HCT116 (cell line): ENCODE measurements around the gene ZNF79. TPM values are rescaled to one million over a fixed set of nuclear protein-coding genes. Genes with fewer than 3 reads are reported as not detected.

Experiments
- ATAC-seq: fragments of 200-7000 bp; cut with Tn5 transposase; 2 replicates; pipeline ENCODE4 v1.9.1; 2020; ENCODE audit warnings: mild to moderate bottlenecking, moderate library complexity
- BruUV-seq: library from RNA; stranded (reverse); fragments of 400-500 nt; replicated peaks from 2 replicates; lab custom pipeline; 2021; lab: Mats Ljungman, UMichigan
- CTCF ChIA-PET: fragments of 300-600 bp; sonication (Branson Sonifier 250); formaldehyde crosslinking; loops from one replicate; lab custom pipeline; 2021; ENCODE audit warnings: antibody characterized with exemption; lab: Charles Lee
- POLR2A ChIA-PET: fragments of 300-600, 350-600 bp; sonication (Branson Sonifier 250); formaldehyde crosslinking; loops from one replicate; lab custom pipeline; 2021; ENCODE audit warnings: antibody characterized with exemption; lab: Charles Lee
- RAD21 ChIA-PET, 2 experiments: fragments of 300-600 bp; sonication (Branson Sonifier 250); formaldehyde crosslinking; loops; one replicate each; lab custom pipeline; 2023; ENCODE audit warnings: low total read pairs in 2 of 2; ENCODE audit not compliant: uncharacterized antibody in 2 of 2, unreplicated experiment in 2 of 2, low non-redundant PET in 1 of 2; lab: Charles Lee
- DNase-seq: peaks from one replicate; pipeline ENCODE4 v3.0.0-alpha.2; 2010; ENCODE audit warnings: low read depth, low spot score
- H2AFZ ChIP-seq: fragments of 200-600 bp; shearing (Covaris generic), sonication (generic); 2 replicates; pipeline ENCODE4 v1.6.1; 2017; ENCODE audit warnings: low read depth, mixed run types, mixed read lengths, antibody characterized with exemption, low read length; ENCODE audit not compliant: poor library complexity, severe bottlenecking
- H3K27ac ChIP-seq: 2 replicates; pipeline ENCODE4 v1.5.1; 2012; ENCODE audit warnings: low read depth, low read length
- H3K27me3 ChIP-seq: fragments of 200-600 bp; sonication (generic); 2 replicates; pipeline ENCODE4 v1.6.1; 2016; ENCODE audit warnings: mixed run types, low read length, mixed read lengths; ENCODE audit not compliant: insufficient read depth
- H3K36me3 ChIP-seq, 2 experiments: fragments of 200-500 bp in 1 of 2; fragments of 200-600 bp in 1 of 2; sonication (Bioruptor generic) in 1 of 2; sonication (generic) in 1 of 2; 2 replicates each; pipeline versions ENCODE4 v1.5.1 to v1.6.1; 2014 to 2016; ENCODE audit warnings: low read length in 2 of 2, inconsistent platforms in 1 of 2, mixed read lengths in 1 of 2, mixed run types in 1 of 2; ENCODE audit not compliant: insufficient read depth in 2 of 2, control insufficient read depth in 1 of 2
- H3K4me1 ChIP-seq, 2 experiments: fragments of 200-600 bp in 1 of 2; sonication (generic) in 1 of 2; 2 replicates each; pipeline versions ENCODE4 v1.5.1 to v1.6.1; 2012 to 2017; ENCODE audit warnings: low read length in 2 of 2, inconsistent platforms in 1 of 2, mild to moderate bottlenecking in 1 of 2, mixed read lengths in 1 of 2, mixed run types in 1 of 2, moderate library complexity in 1 of 2; ENCODE audit not compliant: insufficient read depth in 2 of 2, control insufficient read depth in 1 of 2
- H3K4me2 ChIP-seq: fragments of 200-600 bp; sonication (generic); 2 replicates; pipeline ENCODE4 v1.6.1; 2017; ENCODE audit warnings: mixed run types, low read length, mixed read lengths
- H3K4me3 ChIP-seq, 2 experiments: fragments of 200-600 bp in 1 of 2; sonication (generic) in 1 of 2; replicated peaks in 1 of 2; 2 replicates each; pipeline ENCODE4 v1.5.1; 2011 to 2016; ENCODE audit warnings: low read length in 2 of 2, control low read depth in 1 of 2, low read depth in 1 of 2, mild to moderate bottlenecking in 1 of 2, mixed read lengths in 1 of 2, mixed run types in 1 of 2
- H3K79me2 ChIP-seq: fragments of 200-600 bp; sonication (generic); 2 replicates; pipeline ENCODE4 v1.6.1; 2017; ENCODE audit warnings: mild to moderate bottlenecking, mixed run types, low read length, moderate library complexity, mixed read lengths; ENCODE audit not compliant: insufficient read depth
- H3K9ac ChIP-seq: fragments of 200-600 bp; sonication (generic); 2 replicates; pipeline ENCODE4 v1.6.1; 2016; ENCODE audit warnings: low read length, mixed read lengths
- H3K9me2 ChIP-seq: fragments of 200-600 bp; sonication (generic), shearing (Covaris generic); 2 replicates; pipeline ENCODE4 v1.6.1; 2017; ENCODE audit warnings: mixed run types, mild to moderate bottlenecking, moderate library complexity; ENCODE audit not compliant: insufficient read depth
- H3K9me3 ChIP-seq, 2 experiments: fragments of 200-500 bp in 1 of 2; fragments of 200-600 bp in 1 of 2; sonication (Bioruptor generic) in 1 of 2; sonication (generic) in 1 of 2; 2 replicates each; pipeline ENCODE4 v1.6.1; 2014 to 2017; ENCODE audit warnings: low read length in 2 of 2, mixed read lengths in 2 of 2, inconsistent platforms in 1 of 2, low read depth in 1 of 2, mild to moderate bottlenecking in 1 of 2, mixed run types in 1 of 2, moderate library complexity in 1 of 2; ENCODE audit not compliant: control insufficient read depth in 1 of 2, insufficient read depth in 1 of 2
- H4K20me1 ChIP-seq: fragments of 200-600 bp; sonication (generic), shearing (Covaris generic); 2 replicates; pipeline ENCODE4 v1.6.1; 2017; ENCODE audit warnings: mixed run types, mild to moderate bottlenecking, moderate library complexity; ENCODE audit not compliant: insufficient read depth
- CTCF ChIP-seq, 3 experiments: fragments of 200-600 bp in 1 of 3; sonication (generic) in 1 of 3; IDR thresholded peaks in 2 of 3; conservative IDR thresholded peaks in 1 of 3; 2 replicates each; pipeline ENCODE4 v1.5.1; 2012 to 2017; ENCODE audit warnings: low read depth in 2 of 3, low read length in 2 of 3, antibody characterized with exemption in 1 of 3, borderline replicate concordance in 1 of 3, control low read depth in 1 of 3, mild to moderate bottlenecking in 1 of 3, mixed read lengths in 1 of 3, mixed run types in 1 of 3, moderate library complexity in 1 of 3; ENCODE audit not compliant: insufficient read depth in 1 of 3
- JUND ChIP-seq: IDR thresholded peaks from 2 replicates; pipeline ENCODE4 v1.6.1; 2012
- SIN3A ChIP-seq: IDR thresholded peaks from 2 replicates; pipeline ENCODE4 v1.6.1; 2012; ENCODE audit warnings: low read depth
- SRF ChIP-seq: IDR thresholded peaks from 2 replicates; pipeline ENCODE4 v1.6.1; 2012; ENCODE audit warnings: low read depth
- YY1 ChIP-seq: IDR thresholded peaks from 2 replicates; pipeline ENCODE4 v1.6.1; 2011; ENCODE audit warnings: low read length, low read depth, moderate library complexity, mild to moderate bottlenecking; ENCODE audit not compliant: insufficient replicate concordance; ENCODE audit errors: extremely low read depth
- intact Hi-C: fragments of 100-400 bp; cut with micrococcal nuclease; formaldehyde crosslinking; loops from 2 replicates; pipeline ENCODE4 v1.10.0; 2022
- total RNA-seq: library from RNA; stranded (reverse); gene quantifications from one replicate; pipeline ENCODE4 v1.2.1, GENCODE V29; 2021; ENCODE audit not compliant: unreplicated experiment
- TF ChIP-seq, protein P1 (sequence below): IDR thresholded peaks from 2 replicates; pipeline ENCODE4 v1.6.1; 2012; ENCODE audit warnings: low read depth

The ZNF79 gene
- total RNA-seq, 1 experiment from 2014 or later, result 5.3 TPM

- no peaks in the 10 kb centered on the region for H3K27me3 ChIP-seq
- H4K20me1 ChIP-seq, result no peaks in the 10 kb centered on the region
- intact Hi-C loops, result no loop called here
- peaks cover 46% of the 10 kb centered on the region for H3K79me2 ChIP-seq
- TF ChIP-seq SRF, result no peak
- no peak for TF ChIP-seq CTCF (IDR thresholded peaks at IDR 0.05 in 2 of 3, conservative IDR thresholded peaks at IDR 0.05 in 1 of 3; ENCODE audit: borderline replicate concordance in 1 of 3, insufficient read depth in 1 of 3, low read depth in 2 of 3, low read length in 2 of 3)
- no peak for TF ChIP-seq YY1
- TF ChIP-seq SIN3A, result no peak
- TF ChIP-seq, protein P1, sequence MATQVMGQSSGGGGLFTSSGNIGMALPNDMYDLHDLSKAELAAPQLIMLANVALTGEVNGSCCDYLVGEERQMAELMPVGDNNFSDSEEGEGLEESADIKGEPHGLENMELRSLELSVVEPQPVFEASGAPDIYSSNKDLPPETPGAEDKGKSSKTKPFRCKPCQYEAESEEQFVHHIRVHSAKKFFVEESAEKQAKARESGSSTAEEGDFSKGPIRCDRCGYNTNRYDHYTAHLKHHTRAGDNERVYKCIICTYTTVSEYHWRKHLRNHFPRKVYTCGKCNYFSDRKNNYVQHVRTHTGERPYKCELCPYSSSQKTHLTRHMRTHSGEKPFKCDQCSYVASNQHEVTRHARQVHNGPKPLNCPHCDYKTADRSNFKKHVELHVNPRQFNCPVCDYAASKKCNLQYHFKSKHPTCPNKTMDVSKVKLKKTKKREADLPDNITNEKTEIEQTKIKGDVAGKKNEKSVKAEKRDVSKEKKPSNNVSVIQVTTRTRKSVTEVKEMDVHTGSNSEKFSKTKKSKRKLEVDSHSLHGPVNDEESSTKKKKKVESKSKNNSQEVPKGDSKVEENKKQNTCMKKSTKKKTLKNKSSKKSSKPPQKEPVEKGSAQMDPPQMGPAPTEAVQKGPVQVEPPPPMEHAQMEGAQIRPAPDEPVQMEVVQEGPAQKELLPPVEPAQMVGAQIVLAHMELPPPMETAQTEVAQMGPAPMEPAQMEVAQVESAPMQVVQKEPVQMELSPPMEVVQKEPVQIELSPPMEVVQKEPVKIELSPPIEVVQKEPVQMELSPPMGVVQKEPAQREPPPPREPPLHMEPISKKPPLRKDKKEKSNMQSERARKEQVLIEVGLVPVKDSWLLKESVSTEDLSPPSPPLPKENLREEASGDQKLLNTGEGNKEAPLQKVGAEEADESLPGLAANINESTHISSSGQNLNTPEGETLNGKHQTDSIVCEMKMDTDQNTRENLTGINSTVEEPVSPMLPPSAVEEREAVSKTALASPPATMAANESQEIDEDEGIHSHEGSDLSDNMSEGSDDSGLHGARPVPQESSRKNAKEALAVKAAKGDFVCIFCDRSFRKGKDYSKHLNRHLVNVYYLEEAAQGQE, result no peak
- no peak for TF ChIP-seq JUND
- no peak overlapping the region for H3K4me3 ChIP-seq
- H3K9me2 ChIP-seq, result no peaks in the 10 kb centered on the region
- H3K4me2 ChIP-seq, result no peak overlapping the region
- BruUV-seq, result no TSS peak
- H3K27ac ChIP-seq, result no peak overlapping the region
- no peak overlapping the region for H2AFZ ChIP-seq
- H3K4me1 ChIP-seq, result peaks cover 0 to 9% of the 10 kb centered on the region in 2 experiments; a peak in 3 of 4 replicates
- ATAC-seq (no peak), DNase-seq (no peak)
- H3K9me3 ChIP-seq, result no peaks in the 10 kb centered on the region
- RAD21 ChIA-PET, result no interaction called here
- CTCF ChIA-PET, result no interaction called here
- peaks cover 8 to 10% of the 10 kb centered on the region in 2 experiments; a peak in 2 of 4 replicates for H3K36me3 ChIP-seq
- POLR2A ChIA-PET, result no interaction called here
- no peak overlapping the region for H3K9ac ChIP-seq
These were observed 4.2 kb downstream of the ZNF79 start for GRCh38 chr9:127428348-127428747.
